Left lung (tissue), 10 donors: ENCODE data around the gene EEF1G. TPM values are rescaled to one million over a fixed set of nuclear protein-coding genes. Genes with fewer than 3 reads are reported as not detected.
A peak's percentile ranks its signal among the peaks of the same experiment; 100 is the strongest.

Source experiments
- ATAC-seq: fragments of 200-7000 bp; cut with Tn5 transposase; one replicate; pipeline ENCODE4 v1.9.1; 2020; ENCODE audit warnings: moderate library complexity
- DNase-seq, 4 donors: peaks; one replicate each; pipeline ENCODE4 v3.0.0-alpha.2; 2013 to 2020
- H3K27ac ChIP-seq, 2 donors: fragments of 200-600 bp; sonication (generic) in 1 of 2; one replicate each; pipeline versions ENCODE4 v1.5.0 to v1.8.0; 2020 to 2021
- H3K27me3 ChIP-seq, 2 donors: fragments of 200-600 bp; sonication (generic) in 1 of 2; one replicate each; pipeline versions ENCODE4 v1.5.0 to v1.8.0; 2020 to 2021
- H3K36me3 ChIP-seq, 2 donors: fragments of 200-600 bp; sonication (generic) in 1 of 2; one replicate each; pipeline versions ENCODE4 v1.5.0 to v1.8.0; 2020 to 2021
- H3K4me1 ChIP-seq, 2 donors: fragments of 200-600 bp; one replicate each; pipeline ENCODE4 v1.8.0; 2021
- H3K4me3 ChIP-seq, 2 donors: fragments of 200-600 bp; sonication (generic) in 1 of 2; one replicate each; pipeline versions ENCODE4 v1.5.0 to v1.8.0; 2020 to 2021; ENCODE audit warnings: mild to moderate bottlenecking in 1 of 2
- H3K9me3 ChIP-seq, 2 donors: fragments of 200-600 bp; sonication (generic) in 1 of 2; one replicate each; pipeline versions ENCODE4 v1.5.0 to v1.8.0; 2020 to 2021
- intact Hi-C, 2 donors: fragments of 100-400 bp; cut with DNase I; formaldehyde crosslinking; loops; one replicate each; pipeline versions ENCODE4 v1.11.2 to v1.14.2; 2022
- polyA plus RNA-seq, 6 donors: library from polyadenylated mRNA; unstranded; fragments of 120-200 nt; gene quantifications; one replicate each; pipeline ENCODE4 v1.2.1, GENCODE V29; 2013; ENCODE audit not compliant: insufficient read length in 6 of 6
- total RNA-seq, 2 donors: library from RNA; stranded (reverse); fragmentation: NEBNext Ultra II Directional; extraction: Animal tissue kit (Norgen Biotek cat#: 25700); gene quantifications; one replicate each; pipeline ENCODE4 v1.2.1, GENCODE V29; 2021
- TF ChIP-seq, protein P1 (sequence below), 2 donors: fragments of 200-600 bp; sonication (generic) in 1 of 2; IDR thresholded peaks; one replicate each; pipeline versions ENCODE4 v1.5.0 to v1.8.0; 2021; ENCODE audit warnings: antibody characterized with exemption in 2 of 2
- donor health status: DM: no; HTN: yes; CAD: no.
- donor health status: DM: no; HTN: no; CAD: no.

The EEF1G gene
- total and polyA plus RNA-seq, 8 donors: 973 to 2,492 (median 2,240) TPM

DNA sequence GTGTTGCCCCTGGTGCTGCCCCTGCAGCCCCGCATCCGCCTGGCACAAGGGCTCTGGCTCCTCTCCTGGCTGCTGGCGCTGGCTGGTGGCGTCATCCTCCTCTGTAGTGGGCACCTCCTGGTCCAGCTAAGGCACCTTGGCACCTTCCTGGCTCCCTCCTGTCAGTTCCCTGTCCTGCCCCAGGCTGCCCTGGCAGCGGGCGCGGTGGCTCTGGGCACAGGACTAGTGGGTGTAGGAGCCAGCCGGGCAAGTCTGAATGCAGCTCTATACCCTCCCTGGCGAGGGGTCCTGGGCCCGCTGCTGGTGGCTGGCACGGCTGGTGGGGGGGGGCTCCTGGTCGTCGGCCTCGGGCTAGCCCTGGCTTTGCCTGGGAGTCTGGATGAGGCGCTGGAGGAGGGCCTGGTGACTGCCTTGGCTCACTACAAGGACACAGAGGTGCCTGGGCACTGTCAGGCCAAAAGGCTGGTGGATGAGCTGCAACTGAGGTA lies 39.6 kb upstream of the EEF1G start:
- peaks cover 11 to 48% of the 10 kb centered on the region in 2 donors for H3K4me1 ChIP-seq
- peaks cover 0 to 56% of the 10 kb centered on the region in 2 donors for H3K36me3 ChIP-seq
- H3K27ac ChIP-seq: peak overlapping the region; percentile 95 to 96
- DNase-seq (no peak), ATAC-seq (no peak)
- no peaks in the 10 kb centered on the region for H3K9me3 ChIP-seq
- intact Hi-C loops: no loop called here
- TF ChIP-seq, protein P1, sequence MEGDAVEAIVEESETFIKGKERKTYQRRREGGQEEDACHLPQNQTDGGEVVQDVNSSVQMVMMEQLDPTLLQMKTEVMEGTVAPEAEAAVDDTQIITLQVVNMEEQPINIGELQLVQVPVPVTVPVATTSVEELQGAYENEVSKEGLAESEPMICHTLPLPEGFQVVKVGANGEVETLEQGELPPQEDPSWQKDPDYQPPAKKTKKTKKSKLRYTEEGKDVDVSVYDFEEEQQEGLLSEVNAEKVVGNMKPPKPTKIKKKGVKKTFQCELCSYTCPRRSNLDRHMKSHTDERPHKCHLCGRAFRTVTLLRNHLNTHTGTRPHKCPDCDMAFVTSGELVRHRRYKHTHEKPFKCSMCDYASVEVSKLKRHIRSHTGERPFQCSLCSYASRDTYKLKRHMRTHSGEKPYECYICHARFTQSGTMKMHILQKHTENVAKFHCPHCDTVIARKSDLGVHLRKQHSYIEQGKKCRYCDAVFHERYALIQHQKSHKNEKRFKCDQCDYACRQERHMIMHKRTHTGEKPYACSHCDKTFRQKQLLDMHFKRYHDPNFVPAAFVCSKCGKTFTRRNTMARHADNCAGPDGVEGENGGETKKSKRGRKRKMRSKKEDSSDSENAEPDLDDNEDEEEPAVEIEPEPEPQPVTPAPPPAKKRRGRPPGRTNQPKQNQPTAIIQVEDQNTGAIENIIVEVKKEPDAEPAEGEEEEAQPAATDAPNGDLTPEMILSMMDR (IDR thresholded peaks at IDR 0.05): no peak
- peak overlapping the region in 1 of 2 donors; percentile 88 for H3K4me3 ChIP-seq
- no peaks in the 10 kb centered on the region for H3K27me3 ChIP-seq

DNA sequence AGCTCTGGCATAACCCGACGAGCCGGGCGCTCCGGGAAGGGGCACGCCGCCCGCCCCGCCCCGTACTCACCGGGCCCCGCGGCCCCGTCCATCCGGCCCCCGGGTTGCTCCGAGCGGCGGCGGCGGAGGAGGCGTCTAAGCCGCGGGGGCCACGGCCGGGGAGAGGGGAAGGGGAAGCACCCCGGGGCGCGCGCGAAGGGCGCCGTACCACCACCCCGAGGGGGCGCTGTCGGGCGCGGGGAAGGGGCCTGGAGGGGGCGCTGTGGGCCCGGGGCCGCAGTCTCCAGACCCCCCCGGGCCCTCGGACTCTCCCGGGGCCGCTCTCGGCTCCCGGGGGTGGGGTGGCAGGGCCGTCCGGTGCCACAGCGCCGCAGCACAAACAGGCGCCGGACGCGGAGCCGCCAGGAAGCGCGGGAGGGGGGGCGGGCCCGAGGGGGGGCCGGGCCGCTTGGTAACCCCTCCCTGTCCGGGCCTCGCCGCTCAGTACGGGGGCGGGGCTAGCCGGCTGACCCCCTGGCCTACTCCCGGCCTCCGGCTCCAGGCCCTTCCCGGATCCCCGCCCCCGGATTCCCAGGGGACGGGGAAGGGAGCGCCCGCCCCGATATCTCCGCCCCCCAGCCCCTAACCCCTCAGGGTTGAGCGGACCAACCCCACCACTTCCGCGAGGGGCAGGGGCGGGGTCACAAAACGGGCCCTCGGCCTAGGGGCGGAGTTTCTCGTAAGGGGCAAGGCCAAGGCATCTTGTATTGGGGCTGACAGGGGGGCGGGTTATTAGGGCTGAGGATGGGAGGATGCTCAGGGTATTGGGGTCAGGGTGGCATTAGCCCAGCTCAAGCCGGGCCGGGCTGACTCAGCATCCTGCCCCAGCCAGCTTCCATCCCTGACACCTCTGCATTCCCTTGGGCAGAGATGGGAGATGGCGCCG lies 38.9 kb upstream of the EEF1G start, which contains the start of the genes EML3 and ROM1:
Gene EML3 (minus strand): TSS at position 410 of the 925 bp plus-strand sequence. CDS start 318 bp downstream, at position 92.
Gene ROM1 (plus strand): TSS at position 892 of the 925 bp plus-strand sequence. CDS start 25 bp downstream, at position 917.
- H3K4me3 ChIP-seq: peak within 1 kb of the TSS; percentile 79 to 88
- H3K9me3 ChIP-seq: no peaks in the 10 kb centered on the region
- TF ChIP-seq, protein P1 (IDR thresholded peaks at IDR 0.05): peak; percentile 90 to 97
- intact Hi-C loops: no loop called here
- peaks cover 11 to 55% of the 10 kb centered on the region in 2 donors for H3K4me1 ChIP-seq
- peaks cover 0 to 61% of the 10 kb centered on the region in 2 donors for H3K36me3 ChIP-seq
- H3K27me3 ChIP-seq: no peaks in the 10 kb centered on the region
- peak within 1 kb of the TSS; percentile 95 to 96 for H3K27ac ChIP-seq
- peak; percentile 68 to 96 (median 89) for DNase-seq
- ATAC-seq: peak; percentile 86

- Histone ChIP-seq H3K4me3 (peak overlapping the region; percentile 79 to 88), H3K36me3 (peaks cover 0 to 62% of the 10 kb centered on the region in 2 donors), H3K4me1 (peaks cover 11 to 60% of the 10 kb centered on the region in 2 donors), H3K9me3 (no peaks in the 10 kb centered on the region), H3K27me3 (no peaks in the 10 kb centered on the region), H3K27ac (peak overlapping the region; percentile 95 to 96)
- ATAC-seq: peak; percentile 44
- intact Hi-C loops: no loop called here
- DNase-seq: peak in 3 of 4 donors; percentile 59 to 82 (median 71)
- TF ChIP-seq, protein P1 (IDR thresholded peaks at IDR 0.05): no peak
These were observed 38.1 kb upstream of the EEF1G start for GRCh38 chr11:62611705-62612365.

GRCh38 chr11:62610814-62611704 lies 37.4 kb upstream of the EEF1G start:
- no peaks in the 10 kb centered on the region for H3K27me3 ChIP-seq
- TF ChIP-seq, protein P1 (IDR thresholded peaks at IDR 0.05): no peak
- H3K4me3 ChIP-seq: peak overlapping the region; percentile 79 to 88
- ATAC-seq: no peak
- H3K27ac ChIP-seq: peak overlapping the region; percentile 95 to 96
- intact Hi-C loops: no loop called here
- peaks cover 11 to 60% of the 10 kb centered on the region in 2 donors for H3K4me1 ChIP-seq
- H3K36me3 ChIP-seq: peaks cover 0 to 61% of the 10 kb centered on the region in 2 donors
- no peaks in the 10 kb centered on the region for H3K9me3 ChIP-seq
- DNase-seq: no peak
